GM12892 (cell line): ENCODE results near the gene ALK.

Experiments
- POLR2A ChIP-seq: IDR thresholded peaks from 2 replicates; pipeline ENCODE4 v1.6.1; 2011; ENCODE audit warnings: low read depth, low read length, control low read depth
- POLR2AphosphoS5 ChIP-seq: IDR thresholded peaks from 2 replicates; pipeline ENCODE4 v1.6.1; 2011; ENCODE audit warnings: low read depth, low read length, control low read depth

DNA sequence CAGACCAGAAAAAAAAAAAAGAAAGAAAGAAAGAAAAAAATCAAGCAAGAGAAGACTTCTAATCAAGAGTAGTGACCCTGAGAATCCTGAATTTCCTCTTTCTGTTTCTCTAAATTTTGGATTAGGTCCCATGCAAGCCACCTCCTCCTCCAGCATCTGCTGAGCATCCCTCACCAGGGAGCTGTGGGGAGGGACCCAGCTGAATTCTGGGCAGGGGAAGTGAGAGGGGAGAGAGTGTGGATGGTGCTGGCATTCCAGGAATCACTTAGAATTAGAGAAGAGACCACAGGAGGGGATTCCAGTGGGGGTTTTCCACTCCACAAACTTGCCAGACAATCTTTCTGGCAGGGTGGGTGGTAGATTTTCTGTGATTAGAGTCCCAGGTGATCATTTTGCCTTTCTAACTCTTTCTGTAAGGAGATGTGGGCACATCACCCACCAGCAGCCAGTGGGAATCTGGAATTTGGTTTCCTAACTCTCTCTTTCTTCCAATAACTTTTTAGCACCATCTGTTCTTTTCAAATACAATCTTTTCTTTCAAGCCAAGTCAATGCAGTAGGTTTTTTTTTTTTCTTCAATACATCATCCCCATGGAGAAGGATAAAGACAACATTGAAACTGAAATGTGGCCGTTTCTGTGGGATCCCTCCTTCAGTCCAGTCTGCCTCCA lies 526.9 kb downstream of the ALK start:
- TF ChIP-seq POLR2A (no peak), POLR2AphosphoS5 (no peak)
